Frontal cortex (tissue), 4 donors: ENCODE measurements around the gene RASA3. TPM values are rescaled to one million over a fixed set of nuclear protein-coding genes. Genes with fewer than 3 reads are reported as not detected.

ENCODE experiments used
- DNase-seq, 2 donors: peaks; one replicate each; pipeline ENCODE4 v3.0.0; 2012; ENCODE audit warnings: low spot score in 2 of 2
- FAIRE-seq: peaks from 2 replicates; lab custom pipeline; 2012; peaks lifted over from hg19 to GRCh38; lab: Jason Lieb, UNC
- total RNA-seq: library from RNA; depleted of rRNA; stranded (reverse); fragments of >200 nt; gene quantifications from one replicate; pipeline ENCODE4 v1.2.3, GENCODE V29; 2014
- donor health status: control.
- donor health status: control.
- donor health status: control.

Gene RASA3
- total RNA-seq, 1 donor from 2014 or later = 12.6 TPM

GRCh38 chr13:114046431-114046975, 85.9 kb downstream of the RASA3 start:
- FAIRE-seq (no peak), DNase-seq (no peak)

- FAIRE-seq (no peak), DNase-seq (no peak)
Observed at GRCh38 chr13:114045113-114045735, 87.2 kb downstream of the RASA3 start.

DNA sequence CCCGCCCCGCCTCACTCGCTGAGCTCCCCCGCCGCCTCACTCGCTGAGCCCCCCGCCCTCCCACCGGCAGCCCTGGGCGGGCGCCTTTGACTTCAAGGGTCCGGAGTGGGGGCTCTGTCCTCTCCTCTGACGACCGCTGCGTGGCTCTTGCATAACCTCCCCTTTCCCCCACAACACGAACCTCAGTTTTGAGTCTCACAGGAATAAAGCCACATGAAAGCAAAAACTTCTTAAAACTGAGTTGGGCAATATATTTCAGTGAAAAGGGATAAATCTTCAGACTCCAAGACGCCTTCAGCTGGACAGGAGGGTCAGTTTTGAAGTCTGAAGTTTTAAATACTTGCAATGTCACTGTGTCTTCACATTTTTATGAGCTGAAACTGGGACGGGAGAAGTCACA, 87.9 kb downstream of the RASA3 start:
- DNase-seq (no peak), FAIRE-seq (no peak)

DNA sequence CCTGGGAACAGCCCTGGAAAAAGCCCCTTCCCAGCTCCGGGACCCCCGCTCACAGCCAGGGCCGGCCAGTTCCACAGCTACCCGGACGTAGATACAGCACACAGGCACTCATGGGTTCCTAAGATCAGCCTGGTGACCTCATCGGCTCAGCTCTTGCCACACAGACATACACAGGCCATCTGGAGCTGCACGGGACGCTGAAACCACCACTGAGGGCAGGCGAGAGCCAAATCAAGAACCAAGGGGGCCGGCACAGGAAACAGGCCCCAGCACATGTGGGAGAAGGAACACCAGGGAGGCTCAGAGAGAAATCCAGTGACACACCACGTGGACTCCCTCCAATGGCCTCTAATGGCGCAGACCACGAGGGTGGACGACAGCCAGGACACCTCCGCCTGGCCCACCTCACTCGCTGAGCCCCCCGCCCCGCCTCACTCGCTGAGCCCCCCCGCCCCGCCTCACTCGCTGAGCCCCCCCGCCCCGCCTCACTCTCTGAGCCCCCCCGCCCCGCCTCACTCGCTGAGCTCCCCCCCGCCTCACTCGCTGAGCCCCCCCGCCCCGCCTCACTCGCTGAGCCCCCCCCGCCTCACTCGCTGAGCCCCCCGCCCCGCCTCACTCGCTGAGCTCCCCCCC, 88.9 kb downstream of the RASA3 start:
- DNase-seq (no peak), FAIRE-seq (no peak)

- DNase-seq (no peak), FAIRE-seq (no peak)
Observed at GRCh38 chr13:114042066-114042815, 90.2 kb downstream of the RASA3 start.

DNA sequence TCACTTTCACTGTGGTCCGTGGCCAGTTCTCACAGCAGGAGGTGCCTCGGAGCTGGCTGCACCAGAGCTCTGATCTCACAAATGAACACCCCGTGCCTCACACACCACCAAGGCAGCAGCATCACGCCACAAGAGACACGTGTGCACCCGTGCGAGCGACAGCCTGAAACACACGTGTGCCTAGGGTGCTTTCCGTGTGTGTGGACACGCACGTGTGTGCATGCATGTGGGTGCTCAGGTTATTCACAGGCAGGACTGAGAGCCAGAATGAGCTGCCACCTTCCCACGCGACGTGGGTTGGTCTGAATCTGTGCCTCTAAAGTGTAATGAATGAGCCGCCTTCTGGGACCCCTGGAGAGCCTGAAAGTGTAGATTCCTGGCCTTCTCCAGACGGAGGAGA, 90.9 kb downstream of the RASA3 start:
- FAIRE-seq = no peak
- DNase-seq = no peak

DNA sequence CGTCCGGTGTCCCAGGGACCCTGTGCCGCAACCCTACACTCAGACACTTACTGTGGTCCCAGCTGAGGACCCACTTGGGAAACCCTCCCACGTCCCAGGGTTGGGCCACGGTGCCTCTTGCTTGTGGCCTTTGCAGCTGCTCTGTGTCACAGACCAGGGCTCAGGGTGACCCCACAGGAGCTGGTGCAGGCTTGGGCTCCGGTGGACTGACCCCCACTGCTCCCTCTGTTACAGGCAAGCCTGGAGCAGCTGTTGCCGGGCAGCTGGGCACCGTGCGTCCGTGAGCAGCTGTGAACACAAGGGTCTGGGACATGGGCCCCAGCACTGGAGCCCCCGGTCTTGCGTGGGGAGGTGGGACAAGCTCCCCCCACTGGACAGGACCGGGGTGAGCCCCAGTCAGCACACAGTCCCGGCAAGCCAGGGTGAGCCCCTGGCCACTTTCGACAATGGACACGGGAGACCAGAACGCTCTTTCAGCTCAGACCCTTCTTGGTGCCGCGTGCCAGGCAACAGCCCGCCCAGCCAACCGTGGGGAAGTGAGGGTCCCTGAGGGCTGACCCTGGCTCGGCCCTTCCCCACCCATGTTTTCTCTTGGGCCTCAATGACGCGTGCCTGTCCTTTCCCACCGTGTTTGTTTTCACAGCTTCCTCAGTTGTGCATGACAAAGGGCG, 92.8 kb downstream of the RASA3 start:
- FAIRE-seq (no peak), DNase-seq (no peak)

GRCh38 chr13:114038900-114039299, 93.5 kb downstream of the RASA3 start:
- FAIRE-seq (no peak), DNase-seq (no peak)

- DNase-seq (peak in 1 of 2 donors; percentile 54), FAIRE-seq (no peak)
Observed at GRCh38 chr13:114038211-114038613, 94.2 kb downstream of the RASA3 start.

DNA sequence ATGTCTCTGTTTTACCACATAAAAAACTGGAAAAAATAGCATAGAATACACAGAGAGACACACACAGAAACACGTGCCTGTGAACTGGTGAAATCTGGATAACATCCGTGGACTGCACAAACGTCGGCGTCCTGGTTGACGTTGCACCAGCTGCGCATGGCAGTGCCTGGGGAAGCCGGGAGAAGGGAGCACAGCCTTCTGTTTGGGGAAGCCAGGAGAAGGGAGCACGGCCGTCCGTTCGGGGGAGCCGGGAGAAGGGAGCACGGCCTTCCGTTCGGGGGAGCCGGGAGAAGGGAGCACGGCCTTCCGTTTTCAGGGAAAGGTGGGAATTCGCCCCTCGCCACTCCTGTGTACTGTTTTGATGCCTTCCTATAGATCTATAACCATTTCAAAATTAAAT, 94.7 kb downstream of the RASA3 start:
- DNase-seq (no peak), FAIRE-seq (no peak)

DNA sequence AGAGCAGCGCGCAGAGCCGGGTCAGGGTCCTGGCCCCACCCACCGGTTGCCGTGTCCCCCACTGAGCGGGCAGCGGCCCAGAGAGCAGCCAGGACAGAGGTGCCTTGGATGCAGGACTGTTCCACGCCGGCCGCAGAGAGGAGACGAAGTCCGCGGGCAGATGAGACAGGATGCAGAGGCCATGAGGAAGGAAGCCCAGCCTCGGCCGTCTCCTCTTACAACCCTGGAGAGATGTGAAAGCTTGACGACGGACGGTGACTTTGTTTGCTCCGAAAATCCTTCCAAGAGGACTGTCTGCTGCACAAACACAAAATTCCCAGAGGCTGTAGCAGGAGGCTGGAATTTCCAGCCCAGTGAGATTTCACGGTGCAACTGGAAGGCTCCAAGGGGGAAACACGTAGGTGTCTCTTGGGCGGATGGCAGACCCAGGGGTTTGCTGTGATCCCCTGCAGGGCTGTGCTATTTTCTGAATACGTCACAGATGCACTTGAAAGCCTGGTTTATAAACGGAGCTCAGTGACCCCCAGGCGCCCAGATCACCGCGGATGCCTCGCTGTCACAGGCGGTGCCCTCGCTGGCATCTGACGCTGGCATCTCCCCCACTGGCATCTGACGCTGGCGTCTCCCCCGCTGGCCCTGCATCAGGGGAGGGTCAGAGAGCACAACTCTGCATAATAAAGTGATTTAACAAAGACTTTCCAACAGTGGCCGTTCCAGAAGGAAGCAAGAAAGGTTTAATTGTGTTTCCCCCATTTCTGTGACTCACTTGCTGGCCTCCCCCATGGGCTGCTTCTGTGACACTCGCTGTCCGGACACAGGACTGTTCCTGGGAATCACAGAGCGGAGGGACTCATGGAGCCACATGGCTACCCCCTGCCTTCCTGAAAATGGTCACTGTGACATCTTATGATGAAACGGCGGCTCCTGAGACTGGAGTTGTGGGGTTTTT, 96.6 kb downstream of the RASA3 start:
- FAIRE-seq = no peak
- peak; percentile 58 to 74 for DNase-seq

DNA sequence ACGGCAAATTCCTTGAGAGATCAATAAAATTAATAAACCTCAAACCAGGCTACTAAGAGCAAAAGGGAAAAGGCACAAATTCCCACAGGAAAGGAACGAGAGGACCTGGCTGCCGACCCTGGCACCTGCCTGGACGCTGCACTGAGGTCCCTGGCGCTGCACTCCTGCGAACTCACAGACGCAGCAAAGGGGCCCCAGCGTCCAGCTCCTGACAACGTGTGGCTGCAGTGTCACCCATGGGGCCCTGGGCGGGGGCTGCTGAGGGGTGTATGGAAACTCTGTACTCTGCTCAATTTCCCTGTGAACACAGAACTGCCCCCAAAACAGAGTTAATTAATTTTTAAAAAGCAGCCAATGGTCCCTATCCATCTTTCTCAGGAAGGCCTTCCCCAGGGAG, 97.2 kb downstream of the RASA3 start:
- FAIRE-seq (no peak), DNase-seq (no peak)

- FAIRE-seq = no peak
Observed at GRCh38 chr13:114034481-114034891, 97.9 kb downstream of the RASA3 start.

DNA sequence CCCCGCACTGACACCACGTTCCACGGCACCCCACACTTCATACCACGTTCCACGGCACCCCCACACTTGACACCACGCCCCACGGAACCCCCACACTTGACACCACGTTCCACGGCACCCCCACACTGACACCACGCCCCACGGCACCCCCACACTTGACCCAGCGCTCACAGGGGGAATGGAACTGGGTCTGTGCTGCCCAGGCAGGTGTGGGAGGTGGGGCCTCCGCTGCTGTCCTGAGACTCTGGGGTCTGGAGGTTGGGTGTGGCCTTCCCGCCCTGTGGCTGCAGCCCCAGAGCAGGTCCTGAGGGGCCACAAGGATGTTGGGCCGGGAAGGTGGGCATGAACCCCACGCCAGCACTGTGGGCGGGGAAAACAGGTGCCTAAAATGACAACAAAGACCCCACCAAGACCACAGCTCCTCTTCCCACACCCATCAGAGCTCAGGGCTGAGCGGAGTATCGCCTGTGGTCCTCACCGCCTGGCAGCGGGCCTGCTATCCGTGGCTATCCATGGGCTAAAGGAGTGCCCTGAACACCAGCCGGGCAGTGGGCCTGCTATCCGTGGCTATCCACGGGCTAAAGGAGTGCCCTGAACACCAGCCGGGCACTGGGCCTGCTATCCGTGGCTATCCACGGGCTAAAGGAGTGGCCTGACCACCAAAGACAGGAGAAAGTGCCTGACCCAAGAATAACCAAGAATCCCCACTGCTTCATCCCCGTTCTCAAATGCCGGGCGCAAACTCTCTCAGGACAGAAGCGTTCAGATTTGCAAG, 98.7 kb downstream of the RASA3 start:
- FAIRE-seq = no peak
- no peak for DNase-seq

More at GRCh38 chr13:114034481-114034891, 97.9 kb downstream of the RASA3 start:
- DNase-seq = no peak

DNA sequence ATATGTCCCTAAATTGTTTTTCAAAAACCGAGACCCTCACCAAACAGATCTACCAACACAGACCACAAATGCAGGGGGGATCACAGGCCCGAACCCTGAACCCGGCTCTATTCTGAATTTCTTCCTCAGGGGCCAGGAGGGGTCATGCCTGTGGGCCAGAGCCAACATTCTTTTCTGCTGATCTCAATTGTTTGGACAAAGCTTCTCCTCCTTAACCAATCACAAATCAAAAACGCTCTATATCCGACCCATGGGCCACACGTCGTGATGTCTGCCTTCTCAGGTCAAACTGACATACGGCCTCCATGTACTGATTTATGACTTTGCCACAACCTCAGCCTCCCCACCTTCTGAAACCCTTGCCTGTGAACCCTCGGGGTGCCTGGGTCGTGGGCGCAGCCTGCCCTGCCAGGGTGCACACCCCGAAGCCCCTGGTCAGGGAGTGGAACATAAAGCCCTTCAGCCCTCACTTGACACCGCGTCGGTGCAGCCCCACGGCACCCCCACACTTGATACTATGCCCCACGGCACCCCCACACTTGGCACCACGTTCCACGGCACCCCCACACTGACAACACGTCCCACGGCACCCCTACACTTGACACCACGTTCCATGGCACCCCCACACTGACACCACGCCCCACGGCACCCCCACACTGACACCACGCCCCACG, 100.2 kb downstream of the RASA3 start:
- no peak for DNase-seq
- FAIRE-seq = no peak

GRCh38 chr13:114031631-114032030, 100.8 kb downstream of the RASA3 start:
- no peak for FAIRE-seq
- no peak for DNase-seq

DNA sequence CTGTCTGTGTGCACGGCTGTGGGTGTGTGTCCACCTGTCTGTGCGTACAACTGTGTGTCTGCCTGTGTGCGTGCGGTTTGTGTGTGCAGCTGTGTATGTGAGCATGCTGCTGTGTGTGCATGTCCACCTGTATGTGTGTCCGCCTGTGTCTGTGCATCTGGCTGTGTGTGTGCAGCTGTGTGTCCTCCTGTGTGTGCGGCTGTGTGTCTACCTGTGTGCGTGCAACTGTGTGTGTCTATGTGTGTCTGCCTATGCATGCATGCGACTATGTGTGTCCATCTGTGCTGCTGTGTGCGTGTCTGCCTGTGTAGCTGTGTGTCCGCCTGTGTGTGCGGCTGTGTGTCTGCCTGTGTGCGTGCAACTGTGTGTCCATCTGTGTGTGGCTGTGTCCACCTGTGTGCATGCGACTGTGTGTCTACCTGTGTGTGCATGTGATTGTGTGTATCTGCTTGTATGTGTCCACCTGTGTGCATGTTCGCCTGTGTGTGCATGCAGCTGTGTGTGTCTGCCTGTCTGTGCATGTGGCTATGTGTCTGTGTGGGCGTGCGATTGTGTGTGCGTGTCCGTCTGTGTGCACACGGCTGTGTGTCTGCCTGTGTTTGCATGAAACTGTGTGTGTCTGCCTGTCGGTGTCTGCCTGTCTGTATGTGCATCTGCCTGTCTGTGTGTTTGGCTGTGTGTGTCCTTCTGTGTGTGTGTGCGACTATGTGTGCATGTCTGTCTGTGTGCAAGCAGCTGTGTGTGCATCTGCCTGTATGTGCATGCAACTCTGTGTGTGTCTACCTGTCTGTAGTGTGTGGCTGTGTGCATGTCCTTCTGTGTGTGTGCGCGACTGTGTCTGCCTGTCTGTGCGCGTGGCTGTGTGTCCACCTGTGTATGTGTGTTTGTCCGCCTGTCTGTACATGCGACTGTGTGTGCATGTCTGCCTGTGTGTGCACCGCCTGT, 101.5 kb downstream of the RASA3 start:
- FAIRE-seq = no peak
- no peak for DNase-seq
